Keratinocyte (primary cell): ENCODE results near the gene KCNQ4. TPM values are rescaled to one million over a fixed set of nuclear protein-coding genes. Genes with fewer than 3 reads are reported as not detected.
A peak's percentile ranks its signal among the peaks of the same experiment; 100 is the strongest.

ENCODE experiments used
- DNase-seq: peaks from one replicate; pipeline ENCODE4 v3.0.0-alpha.2; 2011; ENCODE audit warnings: low read depth, missing footprints, low spot score
- FAIRE-seq: peaks from 2 replicates; lab custom pipeline; 2011; peaks lifted over from hg19 to GRCh38; lab: Jason Lieb, UNC
- H2AFZ ChIP-seq: 2 replicates; pipeline ENCODE4 v1.6.0; 2012; ENCODE audit warnings: low read length, control low read depth, inconsistent platforms; ENCODE audit not compliant: control insufficient read depth
- H3K27ac ChIP-seq: 2 replicates; pipeline ENCODE4 v1.5.1; 2011; ENCODE audit warnings: low read length; ENCODE audit not compliant: control insufficient read depth, insufficient read depth
- H3K27me3 ChIP-seq: 3 replicates; pipeline ENCODE4 v1.6.0; 2011; ENCODE audit warnings: low read length; ENCODE audit not compliant: control insufficient read depth, insufficient read depth; ENCODE audit errors: extremely low read depth
- H3K36me3 ChIP-seq, 2 experiments: 2 replicates in 1 of 2; 3 replicates in 1 of 2; pipeline ENCODE4 v1.5.1; 2011; ENCODE audit warnings: low read length in 2 of 2, mild to moderate bottlenecking in 1 of 2; ENCODE audit not compliant: control insufficient read depth in 2 of 2, insufficient read depth in 2 of 2; ENCODE audit errors: extremely low read depth in 1 of 2
- H3K4me1 ChIP-seq: 3 replicates; pipeline ENCODE4 v1.5.1; 2011; ENCODE audit warnings: low read length; ENCODE audit not compliant: control insufficient read depth, insufficient read depth; ENCODE audit errors: extremely low read depth
- H3K4me2 ChIP-seq: 3 replicates; pipeline ENCODE4 v1.6.0; 2011; ENCODE audit warnings: low read depth, low read length; ENCODE audit not compliant: control insufficient read depth, insufficient read depth; ENCODE audit errors: extremely low read depth
- H3K4me3 ChIP-seq, 3 experiments: fragments of 200-600 bp in 1 of 3; sonication (generic) in 1 of 3; 2 replicates in 2 of 3; 3 replicates in 1 of 3; pipeline ENCODE4 v1.5.1; 2011 to 2016; ENCODE audit warnings: low read length in 3 of 3, mild to moderate bottlenecking in 3 of 3, control low read depth in 2 of 3, inconsistent platforms in 1 of 3, low read depth in 1 of 3, mixed read lengths in 1 of 3, mixed run types in 1 of 3, moderate library complexity in 1 of 3; ENCODE audit not compliant: control insufficient read depth in 2 of 3, insufficient read depth in 2 of 3; ENCODE audit errors: extremely low read depth in 1 of 3
- H3K79me2 ChIP-seq: 2 replicates; pipeline ENCODE4 v1.6.0; 2012; ENCODE audit warnings: low read length; ENCODE audit not compliant: control insufficient read depth, insufficient read depth
- H3K9ac ChIP-seq: 3 replicates; pipeline ENCODE4 v1.6.0; 2011; ENCODE audit warnings: low read length; ENCODE audit not compliant: control insufficient read depth, insufficient read depth; ENCODE audit errors: extremely low read depth
- H3K9me1 ChIP-seq: 3 replicates; pipeline ENCODE4 v1.6.0; 2011; ENCODE audit warnings: low read length; ENCODE audit not compliant: control insufficient read depth, insufficient read depth; ENCODE audit errors: extremely low read depth
- H3K9me3 ChIP-seq: 2 replicates; pipeline ENCODE4 v1.5.1; 2012; ENCODE audit warnings: low read depth, low read length; ENCODE audit not compliant: control insufficient read depth
- H4K20me1 ChIP-seq: 3 replicates; pipeline ENCODE4 v1.6.0; 2011; ENCODE audit warnings: low read length; ENCODE audit not compliant: control insufficient read depth, insufficient read depth; ENCODE audit errors: extremely low read depth
- CTCF ChIP-seq, 3 experiments: IDR thresholded peaks in 1 of 3; conservative IDR thresholded peaks in 1 of 3; optimal IDR thresholded peaks in 1 of 3; 2 replicates in 2 of 3; 3 replicates in 1 of 3; pipeline versions ENCODE3 to v1.5.1; 2011; ENCODE audit warnings: low read length in 3 of 3, mild to moderate bottlenecking in 3 of 3, moderate library complexity in 2 of 3, control low read depth in 1 of 3, inconsistent platforms in 1 of 3; ENCODE audit not compliant: insufficient read depth in 2 of 3; ENCODE audit errors: extremely low read depth in 1 of 3
- EZH2 ChIP-seq: IDR thresholded peaks from one replicate; pipeline ENCODE4 v1.6.1; 2012; ENCODE audit warnings: inconsistent platforms, mild to moderate bottlenecking, low read length, moderate library complexity
- dilution Hi-C: fragments of 300-500 bp; cut with MboI; formaldehyde crosslinking; loops from one replicate; pipeline ENCODE4 v1.7.0; 2020; ENCODE audit warnings: low sequenced_read_pairs; ENCODE audit not compliant: extremely low pct_ligation_motif_present
- polyA plus RNA-seq, 5 experiments: library from polyadenylated mRNA; depleted of rRNA in 3 of 5; stranded (reverse) in 3 of 5; stranded (forward) in 1 of 5; unstranded in 1 of 5; fragments of >200 nt; gene quantifications; 1 replicate in 1 of 5; 2 replicates in 3 of 5; 3 replicates in 1 of 5; pipeline versions ENCODE4 v1.2.1 to v1.2.3, GENCODE V29; 2011 to 2012; ENCODE audit warnings: missing spikeins in 2 of 5, low read depth in 1 of 5, low replicate concordance in 1 of 5

KCNQ4 gene
- polyA plus RNA-seq, 1 donor (not counting 4 experiments of a cell fraction or from before 2014, with no cell fraction given): not detected

- Histone ChIP-seq H3K27me3 (no peaks in the 10 kb centered on the region), H4K20me1 (no peaks in the 10 kb centered on the region), H3K9me1 (no peaks in the 10 kb centered on the region), H3K4me1 (peaks cover 38% of the 10 kb centered on the region), H3K27ac (peak overlapping the region; percentile 35), H2AFZ (no peak overlapping the region), H3K9me3 (peaks cover 6% of the 10 kb centered on the region), H3K9ac (peak overlapping the region; percentile 8), H3K36me3 (no peaks in the 10 kb centered on the region), H3K4me2 (no peak overlapping the region), H3K79me2 (no peaks in the 10 kb centered on the region), H3K4me3 (no peak overlapping the region)
- dilution Hi-C loops: no loop called here
- no peak for DNase-seq
- TF ChIP-seq CTCF (optimal IDR thresholded peaks at IDR 0.05 in 1 of 3, IDR thresholded peaks at IDR 0.05 in 1 of 3, conservative IDR thresholded peaks at IDR 0.05 in 1 of 3; ENCODE audit: extremely low read depth in 1 of 3, insufficient read depth in 2 of 3, low read length in 3 of 3) (no peak), EZH2 (no peak)
- FAIRE-seq: peak; percentile 90
These were observed 84.6 kb downstream of the KCNQ4 start for GRCh38 chr1:40868051-40868723.

DNA sequence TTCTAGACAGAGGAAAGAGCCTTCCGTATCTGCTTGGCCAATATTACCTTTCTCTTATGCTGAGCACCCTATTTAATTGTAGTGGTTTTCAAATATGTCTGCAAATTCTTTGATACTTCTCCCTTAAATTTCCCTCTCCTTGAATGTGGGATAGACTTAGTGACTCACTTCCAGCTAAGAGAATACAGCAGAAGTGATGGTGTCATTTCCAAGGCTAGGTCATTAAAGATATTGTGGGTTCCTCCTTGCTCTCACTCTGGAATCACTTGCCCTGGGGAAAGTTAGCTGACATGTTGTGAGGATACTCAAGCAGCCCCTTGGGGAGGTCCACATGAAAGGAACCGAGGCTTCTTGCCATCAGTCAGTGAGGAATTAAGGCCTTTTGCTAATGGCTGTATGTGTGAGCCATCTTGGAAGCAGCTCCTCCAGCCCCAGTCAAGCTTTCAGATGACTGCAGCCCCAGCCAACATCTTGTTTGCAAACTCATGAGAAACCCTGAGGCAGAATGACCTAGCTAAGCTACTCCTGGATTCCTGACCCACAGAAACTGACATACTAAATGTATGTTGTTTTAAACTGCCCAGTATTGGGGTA lies 86.6 kb downstream of the KCNQ4 start:
- H3K27ac ChIP-seq: peak overlapping the region; percentile 5
- peaks cover 6% of the 10 kb centered on the region for H3K9me3 ChIP-seq
- TF ChIP-seq EZH2: no peak
- no peak for TF ChIP-seq CTCF (optimal IDR thresholded peaks at IDR 0.05 in 1 of 3, IDR thresholded peaks at IDR 0.05 in 1 of 3, conservative IDR thresholded peaks at IDR 0.05 in 1 of 3; ENCODE audit: extremely low read depth in 1 of 3, insufficient read depth in 2 of 3, low read length in 3 of 3)
- no peak overlapping the region for H3K9ac ChIP-seq
- DNase-seq (no peak), FAIRE-seq (peak; percentile 46)
- H4K20me1 ChIP-seq: no peaks in the 10 kb centered on the region
- H3K27me3 ChIP-seq: no peaks in the 10 kb centered on the region
- H3K4me2 ChIP-seq: no peak overlapping the region
- H3K36me3 ChIP-seq: no peaks in the 10 kb centered on the region
- dilution Hi-C loops: no loop called here
- no peaks in the 10 kb centered on the region for H3K9me1 ChIP-seq
- peaks cover 43% of the 10 kb centered on the region for H3K4me1 ChIP-seq
- no peak overlapping the region for H2AFZ ChIP-seq
- H3K79me2 ChIP-seq: no peaks in the 10 kb centered on the region
- H3K4me3 ChIP-seq: no peak overlapping the region
